ENCODE measurements around the gene DISP3.

Gene DISP3

GRCh38 chr1:11468878-11469277 lies 10.1 kb upstream of the DISP3 start:
- DNase-seq (ENCODE audit: low read depth) = no peak
- H3K4me3 ChIP-seq (ENCODE audit: low read depth, low read length) = no peak overlapping the region
- TF ChIP-seq MYC (IDR thresholded peaks at IDR 0.05; ENCODE audit: low read depth, low read length) (no peak), POLR2A (IDR thresholded peaks at IDR 0.05; ENCODE audit: extremely low read depth, insufficient read length) (no peak), CTCF (IDR thresholded peaks at IDR 0.05; ENCODE audit: low read depth, low read length) (no peak), MAX (IDR thresholded peaks at IDR 0.05; ENCODE audit: low read depth, low read length) (no peak)

GRCh38 chr1:11470912-11471311 lies 8.0 kb upstream of the DISP3 start:
- no peak overlapping the region for H3K4me3 ChIP-seq (ENCODE audit: low read depth, low read length)
- no peak for DNase-seq (ENCODE audit: low read depth)
- TF ChIP-seq POLR2A (IDR thresholded peaks at IDR 0.05; ENCODE audit: extremely low read depth, insufficient read length) (no peak), MYC (IDR thresholded peaks at IDR 0.05; ENCODE audit: low read depth, low read length) (no peak), CTCF (IDR thresholded peaks at IDR 0.05; ENCODE audit: low read depth, low read length) (no peak), MAX (IDR thresholded peaks at IDR 0.05; ENCODE audit: low read depth, low read length) (no peak)

- DNase-seq (ENCODE audit: low read depth) = no peak
- TF ChIP-seq POLR2A (IDR thresholded peaks at IDR 0.05; ENCODE audit: extremely low read depth, insufficient read length) = no peak
- no peak for TF ChIP-seq MYC (IDR thresholded peaks at IDR 0.05; ENCODE audit: low read depth, low read length)
- no peak for TF ChIP-seq CTCF (IDR thresholded peaks at IDR 0.05; ENCODE audit: low read depth, low read length)
- TF ChIP-seq MAX (IDR thresholded peaks at IDR 0.05; ENCODE audit: low read depth, low read length) = no peak
- H3K4me3 ChIP-seq (ENCODE audit: low read depth, low read length) = no peak overlapping the region
Measured at GRCh38 chr1:11471473-11471872, 7.5 kb upstream of the DISP3 start.

GRCh38 chr1:11472284-11472683 lies 6.7 kb upstream of the DISP3 start:
- DNase-seq (ENCODE audit: low read depth) = no peak
- TF ChIP-seq MAX (IDR thresholded peaks at IDR 0.05; ENCODE audit: low read depth, low read length) = no peak
- no peak for TF ChIP-seq POLR2A (IDR thresholded peaks at IDR 0.05; ENCODE audit: extremely low read depth, insufficient read length)
- TF ChIP-seq CTCF (IDR thresholded peaks at IDR 0.05; ENCODE audit: low read depth, low read length) = no peak
- no peak for TF ChIP-seq MYC (IDR thresholded peaks at IDR 0.05; ENCODE audit: low read depth, low read length)
- H3K4me3 ChIP-seq (ENCODE audit: low read depth, low read length) = no peak overlapping the region

GRCh38 chr1:11472741-11473140 lies 6.2 kb upstream of the DISP3 start:
- no peak for TF ChIP-seq MAX (IDR thresholded peaks at IDR 0.05; ENCODE audit: low read depth, low read length)
- no peak for TF ChIP-seq POLR2A (IDR thresholded peaks at IDR 0.05; ENCODE audit: extremely low read depth, insufficient read length)
- TF ChIP-seq MYC (IDR thresholded peaks at IDR 0.05; ENCODE audit: low read depth, low read length) = no peak
- no peak for TF ChIP-seq CTCF (IDR thresholded peaks at IDR 0.05; ENCODE audit: low read depth, low read length)
- no peak overlapping the region for H3K4me3 ChIP-seq (ENCODE audit: low read depth, low read length)
- no peak for DNase-seq (ENCODE audit: low read depth)

Data from NB4 (cell line).